CD4-positive, alpha-beta T cell (primary cell): Measurements from ENCODE around the gene SERPIND1. TPM values are rescaled to one million over a fixed set of nuclear protein-coding genes. Genes with fewer than 3 reads are reported as not detected.
"Not testable (repeated sequence)": the region's sequence is repeated elsewhere in the genome, so short reads cannot be mapped to it uniquely, and the experiment has no call there.

ENCODE experiments used
- ATAC-seq: fragments of 200-7000 bp; cut with Tn5 transposase; one replicate; pipeline ENCODE4 v1.10.0; 2022; ENCODE audit warnings: mild to moderate bottlenecking; ENCODE audit not compliant: poor library complexity
- CTCF ChIA-PET: fragments of 350-600 bp; sonication (Branson Sonifier 250); formaldehyde crosslinking; loops from one replicate; lab custom pipeline; 2021; ENCODE audit warnings: antibody characterized with exemption, inconsistent platforms; lab: Charles Lee
- POLR2A ChIA-PET: fragments of 350-600 bp; sonication (Branson Sonifier 250); formaldehyde crosslinking; loops from one replicate; lab custom pipeline; 2021; ENCODE audit warnings: antibody characterized with exemption, inconsistent platforms; lab: Charles Lee
- DNase-seq, 14 experiments: peaks; one replicate each; pipeline ENCODE4 v3.0.0-alpha.2; 2013 to 2020; ENCODE audit warnings: mixed read lengths in 2 of 14
- H3K27ac ChIP-seq, 2 donors: one replicate each; pipeline versions ENCODE4 v1.5.1 to v1.7.0; 2013; ENCODE audit warnings: low read length in 2 of 2, low read depth in 1 of 2, mild to moderate bottlenecking in 1 of 2
- H3K27me3 ChIP-seq, 2 experiments: 1 replicate in 1 of 2; 2 replicates in 1 of 2; pipeline versions ENCODE4 v1.6.1 to v1.7.0; 2013; ENCODE audit warnings: low read length in 2 of 2, control low read depth in 1 of 2, mild to moderate bottlenecking in 1 of 2, moderate library complexity in 1 of 2; ENCODE audit not compliant: insufficient read depth in 2 of 2, control insufficient read depth in 1 of 2
- H3K36me3 ChIP-seq: one replicate; pipeline ENCODE4 v1.6.1; 2013; ENCODE audit warnings: low read length, control low read depth; ENCODE audit not compliant: insufficient read depth
- H3K4me1 ChIP-seq: one replicate; pipeline ENCODE4 v1.6.1; 2013; ENCODE audit warnings: low read length, control low read depth; ENCODE audit not compliant: insufficient read depth
- H3K4me3 ChIP-seq: one replicate; pipeline ENCODE4 v1.5.1; 2013; ENCODE audit warnings: mild to moderate bottlenecking, low read length, moderate library complexity
- H3K9me3 ChIP-seq, 2 experiments: 1 replicate in 1 of 2; 2 replicates in 1 of 2; pipeline versions ENCODE4 v1.6.1 to v1.7.0; 2013; ENCODE audit warnings: low read length in 2 of 2, mild to moderate bottlenecking in 2 of 2, control low read depth in 1 of 2, moderate library complexity in 1 of 2; ENCODE audit not compliant: control insufficient read depth in 1 of 2, insufficient read depth in 1 of 2
- H3K27ac Mint-ChIP-seq: one replicate; pipeline ENCODE4 v1.8.0; 2020; ENCODE audit warnings: mixed read lengths
- H3K27me3 Mint-ChIP-seq: one replicate; pipeline ENCODE4 v1.8.0; 2021; ENCODE audit warnings: mixed read lengths
- H3K36me3 Mint-ChIP-seq: one replicate; pipeline ENCODE4 v1.8.0; 2021; ENCODE audit warnings: low read depth, mixed read lengths
- H3K4me1 Mint-ChIP-seq: one replicate; pipeline ENCODE4 v1.8.0; 2021; ENCODE audit warnings: low read depth, mixed read lengths
- H3K4me3 Mint-ChIP-seq: one replicate; pipeline ENCODE4 v1.8.0; 2020; ENCODE audit warnings: mild to moderate bottlenecking, mixed read lengths
- H3K9me3 Mint-ChIP-seq: one replicate; pipeline ENCODE4 v1.8.0; 2020; ENCODE audit warnings: mixed read lengths
- CTCF ChIP-seq: fragments of 200-600 bp; IDR thresholded peaks from one replicate; pipeline ENCODE4 v1.8.0; 2022; ENCODE audit warnings: antibody characterized with exemption, mild to moderate bottlenecking
- intact Hi-C, 2 experiments: fragments of 100-400 bp; cut with DNase I in 1 of 2; cut with micrococcal nuclease in 1 of 2; formaldehyde crosslinking; loops; one replicate each; pipeline versions ENCODE4 v1.15.1 to v1.9.0; 2023 to 2025; cut with DNase I, micrococcal nuclease
- total RNA-seq, 174 experiments: library from RNA in 2 of 174; stranded (reverse) in 2 of 174; gene quantifications; one replicate each; pipeline ENCODE4 v1.2.3 and lab custom pipeline; 2021 to 2026

Gene SERPIND1
- total RNA-seq, 2 experiments from 2014 or later = not detected

GRCh38 chr22:20735356-20736162 is 38.4 kb upstream of the SERPIND1 start:
- H3K36me3 ChIP-seq = peaks cover 30% of the 10 kb centered on the region
- peaks cover 46% of the 10 kb centered on the region for H3K36me3 Mint-ChIP-seq
- ATAC-seq, H3K27me3 Mint-ChIP-seq, intact Hi-C loops, H3K4me1 ChIP-seq, H3K4me3 Mint-ChIP-seq, DNase-seq, H3K9me3 Mint-ChIP-seq, CTCF ChIA-PET, H3K4me1 Mint-ChIP-seq, H3K27me3 ChIP-seq, H3K27ac Mint-ChIP-seq, H3K4me3 ChIP-seq, H3K27ac ChIP-seq, H3K9me3 ChIP-seq, POLR2A ChIA-PET: not testable (repeated sequence)

- ATAC-seq, H3K27ac ChIP-seq, H3K4me1 ChIP-seq, intact Hi-C loops, POLR2A ChIA-PET, H3K27me3 ChIP-seq, DNase-seq, H3K9me3 Mint-ChIP-seq, H3K4me3 Mint-ChIP-seq, H3K4me3 ChIP-seq, H3K9me3 ChIP-seq, H3K27me3 Mint-ChIP-seq, H3K27ac Mint-ChIP-seq, CTCF ChIA-PET, H3K4me1 Mint-ChIP-seq: not testable (repeated sequence)
- H3K36me3 Mint-ChIP-seq = peaks cover 60% of the 10 kb centered on the region
- peaks cover 34% of the 10 kb centered on the region for H3K36me3 ChIP-seq
Observed at GRCh38 chr22:20736891-20737290, 37.0 kb upstream of the SERPIND1 start.

DNA sequence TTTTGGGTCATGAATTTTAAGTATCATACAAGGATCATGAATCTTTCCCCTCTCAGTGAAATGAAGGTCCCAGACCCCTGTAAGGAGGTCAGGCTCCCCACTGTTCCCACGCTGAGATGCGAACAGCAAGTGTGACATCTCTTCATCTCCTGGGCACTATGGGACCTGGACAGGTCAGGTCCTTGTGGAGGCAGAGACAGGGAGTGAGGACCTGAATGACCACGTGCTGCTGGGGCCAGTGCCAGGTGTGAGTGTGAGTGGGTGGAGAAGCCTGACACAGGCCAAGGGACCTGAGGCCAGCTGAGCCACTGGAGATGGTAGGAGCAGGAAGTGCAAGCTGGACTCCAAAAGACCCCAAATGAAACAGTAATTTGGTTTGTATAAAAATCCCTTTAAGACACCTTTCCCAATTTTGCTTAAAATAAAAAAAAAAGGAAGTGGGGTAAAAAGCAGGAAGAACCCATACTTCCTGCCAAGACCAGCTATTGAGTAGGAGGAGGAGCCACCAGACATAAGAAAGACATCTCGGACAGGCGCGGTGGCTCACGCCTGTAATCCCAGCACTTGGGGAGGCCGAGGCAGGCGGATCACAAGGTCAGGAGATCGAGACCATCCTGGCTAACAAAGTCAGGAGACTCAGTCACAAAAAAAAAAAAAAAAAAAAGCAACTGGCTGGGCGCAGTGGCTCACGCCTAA is 35.4 kb upstream of the SERPIND1 start:
- ATAC-seq (no peak), DNase-seq (no peak)
- intact Hi-C loops = no loop called here
- Mint-ChIP-seq H3K4me1 (peaks cover 5% of the 10 kb centered on the region), H3K27ac (no peak overlapping the region), H3K27me3 (no peaks in the 10 kb centered on the region), H3K9me3 (no peaks in the 10 kb centered on the region), H3K4me3 (no peak overlapping the region), H3K36me3 (peaks cover 63% of the 10 kb centered on the region)
- peaks cover 40% of the 10 kb centered on the region for H3K36me3 ChIP-seq
- H3K27ac ChIP-seq = no peak overlapping the region
- no peaks in the 10 kb centered on the region for H3K4me1 ChIP-seq
- POLR2A ChIA-PET = no interaction called here
- CTCF ChIA-PET = interaction anchor here (1.0 kb wide), 1 partner anchor 132 kb away, joined by 3 read pairs; no protein-coding TSS in a partner anchor
- TF ChIP-seq CTCF = no peak
- H3K9me3 ChIP-seq = no peaks in the 10 kb centered on the region
- H3K27me3 ChIP-seq = no peaks in the 10 kb centered on the region
- no peak overlapping the region for H3K4me3 ChIP-seq

GRCh38 chr22:20740222-20740951 is 33.5 kb upstream of the SERPIND1 start:
- Histone ChIP-seq H3K27me3 (no peaks in the 10 kb centered on the region), H3K27ac (no peak overlapping the region), H3K4me3 (no peak overlapping the region), H3K9me3 (no peaks in the 10 kb centered on the region), H3K4me1 (no peaks in the 10 kb centered on the region), H3K36me3 (peaks cover 52% of the 10 kb centered on the region)
- Mint-ChIP-seq H3K36me3 (peaks cover 75% of the 10 kb centered on the region), H3K4me3 (no peak overlapping the region), H3K9me3 (no peaks in the 10 kb centered on the region), H3K27ac (peak overlapping the region; percentile 28), H3K27me3 (no peaks in the 10 kb centered on the region), H3K4me1 (peaks cover 5% of the 10 kb centered on the region)
- ATAC-seq = no peak
- no peak for TF ChIP-seq CTCF
- POLR2A ChIA-PET = no interaction called here
- CTCF ChIA-PET = no interaction called here
- intact Hi-C loops = loop anchor here in 1 of 2 experiments (2.0 to 5.0 kb wide), 3 partner anchors 36 to 583 kb away; no protein-coding TSS in a partner anchor
- DNase-seq = no peak
